HCT116 (cell line): Measurements from ENCODE around the gene SHISA4. TPM values are rescaled to one million over a fixed set of nuclear protein-coding genes. Genes with fewer than 3 reads are reported as not detected.

ENCODE experiments used
- ATAC-seq: fragments of 200-7000 bp; cut with Tn5 transposase; 2 replicates; pipeline ENCODE4 v1.9.1; 2020; ENCODE audit warnings: mild to moderate bottlenecking, moderate library complexity
- BruUV-seq: library from RNA; stranded (reverse); fragments of 400-500 nt; replicated peaks from 2 replicates; lab custom pipeline; 2021; lab: Mats Ljungman, UMichigan
- CTCF ChIA-PET: fragments of 300-600 bp; sonication (Branson Sonifier 250); formaldehyde crosslinking; loops from one replicate; lab custom pipeline; 2021; ENCODE audit warnings: antibody characterized with exemption; lab: Charles Lee
- POLR2A ChIA-PET: fragments of 300-600, 350-600 bp; sonication (Branson Sonifier 250); formaldehyde crosslinking; loops from one replicate; lab custom pipeline; 2021; ENCODE audit warnings: antibody characterized with exemption; lab: Charles Lee
- RAD21 ChIA-PET, 2 experiments: fragments of 300-600 bp; sonication (Branson Sonifier 250); formaldehyde crosslinking; loops; one replicate each; lab custom pipeline; 2023; ENCODE audit warnings: low total read pairs in 2 of 2; ENCODE audit not compliant: uncharacterized antibody in 2 of 2, unreplicated experiment in 2 of 2, low non-redundant PET in 1 of 2; lab: Charles Lee
- DNase-seq: peaks from one replicate; pipeline ENCODE4 v3.0.0-alpha.2; 2010; ENCODE audit warnings: low read depth, low spot score
- H2AFZ ChIP-seq: fragments of 200-600 bp; shearing (Covaris generic), sonication (generic); 2 replicates; pipeline ENCODE4 v1.6.1; 2017; ENCODE audit warnings: low read depth, mixed run types, mixed read lengths, antibody characterized with exemption, low read length; ENCODE audit not compliant: poor library complexity, severe bottlenecking
- H3K27ac ChIP-seq: 2 replicates; pipeline ENCODE4 v1.5.1; 2012; ENCODE audit warnings: low read depth, low read length
- H3K27me3 ChIP-seq: fragments of 200-600 bp; sonication (generic); 2 replicates; pipeline ENCODE4 v1.6.1; 2016; ENCODE audit warnings: mixed run types, low read length, mixed read lengths; ENCODE audit not compliant: insufficient read depth
- H3K36me3 ChIP-seq, 2 experiments: fragments of 200-500 bp in 1 of 2; fragments of 200-600 bp in 1 of 2; sonication (Bioruptor generic) in 1 of 2; sonication (generic) in 1 of 2; 2 replicates each; pipeline versions ENCODE4 v1.5.1 to v1.6.1; 2014 to 2016; ENCODE audit warnings: low read length in 2 of 2, inconsistent platforms in 1 of 2, mixed read lengths in 1 of 2, mixed run types in 1 of 2; ENCODE audit not compliant: insufficient read depth in 2 of 2, control insufficient read depth in 1 of 2
- H3K4me1 ChIP-seq, 2 experiments: fragments of 200-600 bp in 1 of 2; sonication (generic) in 1 of 2; 2 replicates each; pipeline versions ENCODE4 v1.5.1 to v1.6.1; 2012 to 2017; ENCODE audit warnings: low read length in 2 of 2, inconsistent platforms in 1 of 2, mild to moderate bottlenecking in 1 of 2, mixed read lengths in 1 of 2, mixed run types in 1 of 2, moderate library complexity in 1 of 2; ENCODE audit not compliant: insufficient read depth in 2 of 2, control insufficient read depth in 1 of 2
- H3K4me2 ChIP-seq: fragments of 200-600 bp; sonication (generic); 2 replicates; pipeline ENCODE4 v1.6.1; 2017; ENCODE audit warnings: mixed run types, low read length, mixed read lengths
- H3K4me3 ChIP-seq, 2 experiments: fragments of 200-600 bp in 1 of 2; sonication (generic) in 1 of 2; replicated peaks in 1 of 2; 2 replicates each; pipeline ENCODE4 v1.5.1; 2011 to 2016; ENCODE audit warnings: low read length in 2 of 2, control low read depth in 1 of 2, low read depth in 1 of 2, mild to moderate bottlenecking in 1 of 2, mixed read lengths in 1 of 2, mixed run types in 1 of 2
- H3K79me2 ChIP-seq: fragments of 200-600 bp; sonication (generic); 2 replicates; pipeline ENCODE4 v1.6.1; 2017; ENCODE audit warnings: mild to moderate bottlenecking, mixed run types, low read length, moderate library complexity, mixed read lengths; ENCODE audit not compliant: insufficient read depth
- H3K9ac ChIP-seq: fragments of 200-600 bp; sonication (generic); 2 replicates; pipeline ENCODE4 v1.6.1; 2016; ENCODE audit warnings: low read length, mixed read lengths
- H3K9me2 ChIP-seq: fragments of 200-600 bp; sonication (generic), shearing (Covaris generic); 2 replicates; pipeline ENCODE4 v1.6.1; 2017; ENCODE audit warnings: mixed run types, mild to moderate bottlenecking, moderate library complexity; ENCODE audit not compliant: insufficient read depth
- H3K9me3 ChIP-seq, 2 experiments: fragments of 200-500 bp in 1 of 2; fragments of 200-600 bp in 1 of 2; sonication (Bioruptor generic) in 1 of 2; sonication (generic) in 1 of 2; 2 replicates each; pipeline ENCODE4 v1.6.1; 2014 to 2017; ENCODE audit warnings: low read length in 2 of 2, mixed read lengths in 2 of 2, inconsistent platforms in 1 of 2, low read depth in 1 of 2, mild to moderate bottlenecking in 1 of 2, mixed run types in 1 of 2, moderate library complexity in 1 of 2; ENCODE audit not compliant: control insufficient read depth in 1 of 2, insufficient read depth in 1 of 2
- H4K20me1 ChIP-seq: fragments of 200-600 bp; sonication (generic), shearing (Covaris generic); 2 replicates; pipeline ENCODE4 v1.6.1; 2017; ENCODE audit warnings: mixed run types, mild to moderate bottlenecking, moderate library complexity; ENCODE audit not compliant: insufficient read depth
- CBX3 ChIP-seq: IDR thresholded peaks from 2 replicates; pipeline ENCODE4 v1.6.1; 2012; ENCODE audit warnings: low read depth
- ELF1 ChIP-seq: IDR thresholded peaks from 2 replicates; pipeline ENCODE4 v1.6.1; 2012; ENCODE audit warnings: low read depth, borderline replicate concordance
- EZH2 ChIP-seq: fragments of 200-600 bp; sonication (generic); IDR thresholded peaks from 2 replicates; pipeline ENCODE4 v1.6.1; 2017; ENCODE audit warnings: antibody characterized with exemption, mixed run types
- EZH2phosphoT487 ChIP-seq: fragments of 200-600 bp; IDR thresholded peaks from 2 replicates; pipeline ENCODE4 v1.6.1; 2018; ENCODE audit warnings: antibody characterized with exemption, borderline replicate concordance
- FOSL1 ChIP-seq: IDR thresholded peaks from 2 replicates; pipeline ENCODE4 v1.6.1; 2012; ENCODE audit warnings: low read depth
- JUND ChIP-seq: IDR thresholded peaks from 2 replicates; pipeline ENCODE4 v1.6.1; 2012
- POLR2A ChIP-seq: IDR thresholded peaks from 2 replicates; pipeline ENCODE4 v1.7.0; 2011; ENCODE audit warnings: borderline replicate concordance; ENCODE audit not compliant: insufficient read depth, insufficient read length; ENCODE audit errors: extremely low read depth
- POLR2AphosphoS5 ChIP-seq: IDR thresholded peaks from 2 replicates; pipeline ENCODE4 v1.6.1; 2011; ENCODE audit warnings: mild to moderate bottlenecking, low read depth, low read length, moderate library complexity
- RAD21 ChIP-seq: IDR thresholded peaks from 2 replicates; pipeline ENCODE4 v1.6.1; 2012; ENCODE audit warnings: low read depth, mild to moderate bottlenecking
- SIN3A ChIP-seq: IDR thresholded peaks from 2 replicates; pipeline ENCODE4 v1.6.1; 2012; ENCODE audit warnings: low read depth
- SP1 ChIP-seq: IDR thresholded peaks from 2 replicates; pipeline ENCODE4 v1.6.1; 2012; ENCODE audit warnings: low read depth
- SRF ChIP-seq: IDR thresholded peaks from 2 replicates; pipeline ENCODE4 v1.6.1; 2012; ENCODE audit warnings: low read depth
- TCF7L2 ChIP-seq: IDR thresholded peaks from 2 replicates; pipeline ENCODE4 v1.7.0; 2011; ENCODE audit warnings: borderline replicate concordance, inconsistent platforms; ENCODE audit not compliant: insufficient read depth, insufficient read length; ENCODE audit errors: extremely low read depth
- YY1 ChIP-seq: IDR thresholded peaks from 2 replicates; pipeline ENCODE4 v1.6.1; 2011; ENCODE audit warnings: low read length, low read depth, moderate library complexity, mild to moderate bottlenecking; ENCODE audit not compliant: insufficient replicate concordance; ENCODE audit errors: extremely low read depth
- ZFX ChIP-seq: fragments of 450-650 bp; IDR thresholded peaks from 2 replicates; pipeline ENCODE4 v1.6.1; 2017
- intact Hi-C: fragments of 100-400 bp; cut with micrococcal nuclease; formaldehyde crosslinking; loops from 2 replicates; pipeline ENCODE4 v1.10.0; 2022
- total RNA-seq: library from RNA; stranded (reverse); gene quantifications from one replicate; pipeline ENCODE4 v1.2.1, GENCODE V29; 2021; ENCODE audit not compliant: unreplicated experiment
- TF ChIP-seq, protein P1 (sequence below): IDR thresholded peaks from 2 replicates; pipeline ENCODE4 v1.6.1; 2012
- TF ChIP-seq, protein P2 (sequence below): IDR thresholded peaks from 2 replicates; pipeline ENCODE4 v1.6.1; 2012; ENCODE audit warnings: low read depth
- TF ChIP-seq, protein P3 (sequence below): IDR thresholded peaks from 2 replicates; pipeline ENCODE4 v1.6.1; 2012

SHISA4 gene
- total RNA-seq, 1 experiment from 2014 or later: 15.2 TPM

GRCh38 chr1:201887116-201887866, 1.4 kb upstream of the SHISA4 start:
- POLR2A ChIA-PET: no interaction called here
- Histone ChIP-seq H3K27ac (no peak overlapping the region), H4K20me1 (no peaks in the 10 kb centered on the region), H3K9me2 (no peaks in the 10 kb centered on the region), H3K79me2 (no peaks in the 10 kb centered on the region)
- intact Hi-C loops: loop anchor here (5.0 kb wide), 1 partner anchor 235 kb away; the partner anchor contains the start of gene GPR37L1
- TF ChIP-seq POLR2AphosphoS5 (no peak), TCF7L2 (no peak), POLR2A (no peak), ZFX (no peak), SRF (no peak), EZH2phosphoT487 (no peak), ELF1 (no peak), EZH2 (no peak), SIN3A (no peak), RAD21 (no peak), YY1 (no peak), FOSL1 (no peak), JUND (no peak), SP1 (no peak), CBX3 (no peak)
- TF ChIP-seq, protein P1, sequence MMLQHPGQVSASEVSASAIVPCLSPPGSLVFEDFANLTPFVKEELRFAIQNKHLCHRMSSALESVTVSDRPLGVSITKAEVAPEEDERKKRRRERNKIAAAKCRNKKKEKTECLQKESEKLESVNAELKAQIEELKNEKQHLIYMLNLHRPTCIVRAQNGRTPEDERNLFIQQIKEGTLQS: no peak
- TF ChIP-seq, protein P2, sequence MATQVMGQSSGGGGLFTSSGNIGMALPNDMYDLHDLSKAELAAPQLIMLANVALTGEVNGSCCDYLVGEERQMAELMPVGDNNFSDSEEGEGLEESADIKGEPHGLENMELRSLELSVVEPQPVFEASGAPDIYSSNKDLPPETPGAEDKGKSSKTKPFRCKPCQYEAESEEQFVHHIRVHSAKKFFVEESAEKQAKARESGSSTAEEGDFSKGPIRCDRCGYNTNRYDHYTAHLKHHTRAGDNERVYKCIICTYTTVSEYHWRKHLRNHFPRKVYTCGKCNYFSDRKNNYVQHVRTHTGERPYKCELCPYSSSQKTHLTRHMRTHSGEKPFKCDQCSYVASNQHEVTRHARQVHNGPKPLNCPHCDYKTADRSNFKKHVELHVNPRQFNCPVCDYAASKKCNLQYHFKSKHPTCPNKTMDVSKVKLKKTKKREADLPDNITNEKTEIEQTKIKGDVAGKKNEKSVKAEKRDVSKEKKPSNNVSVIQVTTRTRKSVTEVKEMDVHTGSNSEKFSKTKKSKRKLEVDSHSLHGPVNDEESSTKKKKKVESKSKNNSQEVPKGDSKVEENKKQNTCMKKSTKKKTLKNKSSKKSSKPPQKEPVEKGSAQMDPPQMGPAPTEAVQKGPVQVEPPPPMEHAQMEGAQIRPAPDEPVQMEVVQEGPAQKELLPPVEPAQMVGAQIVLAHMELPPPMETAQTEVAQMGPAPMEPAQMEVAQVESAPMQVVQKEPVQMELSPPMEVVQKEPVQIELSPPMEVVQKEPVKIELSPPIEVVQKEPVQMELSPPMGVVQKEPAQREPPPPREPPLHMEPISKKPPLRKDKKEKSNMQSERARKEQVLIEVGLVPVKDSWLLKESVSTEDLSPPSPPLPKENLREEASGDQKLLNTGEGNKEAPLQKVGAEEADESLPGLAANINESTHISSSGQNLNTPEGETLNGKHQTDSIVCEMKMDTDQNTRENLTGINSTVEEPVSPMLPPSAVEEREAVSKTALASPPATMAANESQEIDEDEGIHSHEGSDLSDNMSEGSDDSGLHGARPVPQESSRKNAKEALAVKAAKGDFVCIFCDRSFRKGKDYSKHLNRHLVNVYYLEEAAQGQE: no peak
- TF ChIP-seq, protein P3, sequence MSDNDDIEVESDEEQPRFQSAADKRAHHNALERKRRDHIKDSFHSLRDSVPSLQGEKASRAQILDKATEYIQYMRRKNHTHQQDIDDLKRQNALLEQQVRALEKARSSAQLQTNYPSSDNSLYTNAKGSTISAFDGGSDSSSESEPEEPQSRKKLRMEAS: no peak
- TF ChIP-seq, all 23 proteins: peak for 0
- no peak overlapping the region for H3K9ac ChIP-seq
- no peaks in the 10 kb centered on the region for H3K9me3 ChIP-seq
- no TSS peak for BruUV-seq
- no peak overlapping the region for H3K4me3 ChIP-seq
- DNase-seq: no peak
- no peaks in the 10 kb centered on the region for H3K27me3 ChIP-seq
- H3K4me2 ChIP-seq: no peak overlapping the region
- ATAC-seq: no peak
- CTCF ChIA-PET: interaction anchor here (1.0 to 1.8 kb wide), 2 partner anchors 9 to 10 kb away, joined by 7 to 9 read pairs; no protein-coding TSS in a partner anchor
- H2AFZ ChIP-seq: no peak overlapping the region
- peaks cover 48 to 59% of the 10 kb centered on the region in 2 experiments for H3K4me1 ChIP-seq
- H3K36me3 ChIP-seq: no peaks in the 10 kb centered on the region
- RAD21 ChIA-PET: no interaction called here
